ENCODE data around the gene LIN37.
"Not testable (repeated sequence)": the region's sequence is repeated elsewhere in the genome, so short reads cannot be mapped to it uniquely, and the experiment has no call there.

LIN37 gene

GRCh38 chr19:35720648-35721047, 27.7 kb upstream of the LIN37 start:
- no peak for DNase-seq (ENCODE audit: low spot score)
- no peak for TF ChIP-seq CTCF (IDR thresholded peaks at IDR 0.05)
- H3K27ac ChIP-seq = no peak overlapping the region
- no peak overlapping the region for H3K4me3 ChIP-seq

GRCh38 chr19:35721374-35721773, 27.0 kb upstream of the LIN37 start:
- TF ChIP-seq CTCF (IDR thresholded peaks at IDR 0.05) = no peak
- no peak for DNase-seq (ENCODE audit: low spot score)

GRCh38 chr19:35722461-35722860, 25.9 kb upstream of the LIN37 start:
- no peak overlapping the region for H3K4me3 ChIP-seq
- H3K27ac ChIP-seq = no peak overlapping the region
- no peak for TF ChIP-seq CTCF (IDR thresholded peaks at IDR 0.05)
- DNase-seq (ENCODE audit: low spot score) = no peak

More at GRCh38 chr19:35721374-35721773, 27.0 kb upstream of the LIN37 start:
- Histone ChIP-seq H3K4me3 (no peak overlapping the region), H3K27ac (no peak overlapping the region)

- no peak for TF ChIP-seq CTCF (IDR thresholded peaks at IDR 0.05)
- Histone ChIP-seq H3K27ac (no peak overlapping the region), H3K4me3 (no peak overlapping the region)
- no peak for DNase-seq (ENCODE audit: low spot score)
These were observed 25.5 kb upstream of the LIN37 start for GRCh38 chr19:35722897-35723296.

GRCh38 chr19:35723671-35724070, 24.7 kb upstream of the LIN37 start:
- TF ChIP-seq CTCF (IDR thresholded peaks at IDR 0.05) = no peak
- Histone ChIP-seq H3K27ac (no peak overlapping the region), H3K4me3 (no peak overlapping the region)
- no peak for DNase-seq (ENCODE audit: low spot score)

GRCh38 chr19:35724132-35724531, 24.2 kb upstream of the LIN37 start:
- H3K4me3 ChIP-seq; DNase-seq (ENCODE audit: low spot score); H3K27ac ChIP-seq: not testable (repeated sequence)

GRCh38 chr19:35724560-35724959, 23.8 kb upstream of the LIN37 start:
- TF ChIP-seq CTCF (IDR thresholded peaks at IDR 0.05) = no peak
- Histone ChIP-seq H3K27ac (no peak overlapping the region), H3K4me3 (no peak overlapping the region)
- no peak for DNase-seq (ENCODE audit: low spot score)
